ENCODE measurements around the gene MLLT6. TPM values are rescaled to one million over a fixed set of nuclear protein-coding genes. Genes with fewer than 3 reads are reported as not detected.
A peak's percentile ranks its signal among the peaks of the same experiment; 100 is the strongest.

Gene MLLT6
- polyA plus RNA-seq, 3 donors = 0.72 to 55.4 (median 0.82) TPM

GRCh38 chr17:38748892-38749222, 43.8 kb downstream of the MLLT6 start:
- H3K4me3 Mint-ChIP-seq = peak overlapping the region; percentile 86 to 98
- H3K27me3 Mint-ChIP-seq (ENCODE audit: low read depth in 3 of 3) = peaks cover 55 to 73% (median 59%) of the 10 kb centered on the region in 3 donors
- H3K4me2 ChIP-seq (replicated peaks; ENCODE audit: extremely low read depth, low read length, poor library complexity, severe bottlenecking) = peak overlapping the region; percentile 94
- H3K9me3 ChIP-seq (replicated peaks in 1 of 2; ENCODE audit: control insufficient read depth in 1 of 2, insufficient read depth in 1 of 2, low read length in 2 of 2) = no peaks in the 10 kb centered on the region
- H3K9ac ChIP-seq (ENCODE audit: insufficient read depth, low read length, poor library complexity, severe bottlenecking) = peak overlapping the region; percentile 56
- H3K36me3 ChIP-seq (replicated peaks in 1 of 2; ENCODE audit: control insufficient read depth in 1 of 2, insufficient read depth in 2 of 2, low read length in 2 of 2) = no peaks in the 10 kb centered on the region
- peaks cover 1% of the 10 kb centered on the region for H4K20me1 ChIP-seq (ENCODE audit: insufficient read depth, low read length)
- no peak overlapping the region for H3K27ac Mint-ChIP-seq
- H2AFZ ChIP-seq (ENCODE audit: insufficient read depth, low read depth, low read length, poor library complexity, severe bottlenecking) = peak overlapping the region; percentile 84
- H3K4me1 Mint-ChIP-seq = peaks cover 59% of the 10 kb centered on the region
- peaks cover 21 to 59% of the 10 kb centered on the region in 2 donors for H3K27me3 ChIP-seq (ENCODE audit: control insufficient read depth in 2 of 2, insufficient read depth in 2 of 2, low read length in 2 of 2)
- H3K4me1 ChIP-seq (ENCODE audit: control insufficient read depth in 1 of 2, insufficient read depth in 2 of 2, low read length in 2 of 2) = peaks cover 64 to 70% of the 10 kb centered on the region in 2 donors
- intact Hi-C loops (cut with micrococcal nuclease) = no loop called here
- no peak for DNase-seq
- peak overlapping the region; percentile 56 to 98 (median 63) for H3K4me3 ChIP-seq (replicated peaks in 1 of 3; ENCODE audit: low read depth in 2 of 3, low read length in 3 of 3)
- no peak for TF ChIP-seq CTCF (IDR thresholded peaks at IDR 0.05)
- no peak overlapping the region for H3K27ac ChIP-seq (ENCODE audit: low read depth in 1 of 2, low read length in 2 of 2)
- peaks cover 14% of the 10 kb centered on the region for H3K79me2 ChIP-seq (ENCODE audit: insufficient read depth, low read length)
- WGBS (ENCODE audit: insufficient coverage) = 3% methylated on average over 31 of the region's 32 CpGs
- H3K36me3 Mint-ChIP-seq = peaks cover 6 to 8% of the 10 kb centered on the region in 2 donors
- H3K9me3 Mint-ChIP-seq = peaks cover 0 to 21% (median 4%) of the 10 kb centered on the region in 7 donors

GRCh38 chr17:38749223-38750043, 44.4 kb downstream of the MLLT6 start:
- Histone ChIP-seq H3K27me3 (ENCODE audit: control insufficient read depth in 2 of 2, insufficient read depth in 2 of 2, low read length in 2 of 2) (peaks cover 21 to 59% of the 10 kb centered on the region in 2 donors), H3K36me3 (replicated peaks in 1 of 2; ENCODE audit: control insufficient read depth in 1 of 2, insufficient read depth in 2 of 2, low read length in 2 of 2) (peaks cover 2 to 3% of the 10 kb centered on the region in 2 donors), H3K4me3 (replicated peaks in 1 of 3; ENCODE audit: low read depth in 2 of 3, low read length in 3 of 3) (peak overlapping the region; percentile 56 to 98 (median 63)), H3K27ac (ENCODE audit: low read depth in 1 of 2, low read length in 2 of 2) (no peak overlapping the region), H4K20me1 (ENCODE audit: insufficient read depth, low read length) (peaks cover 7% of the 10 kb centered on the region), H3K79me2 (ENCODE audit: insufficient read depth, low read length) (peaks cover 20% of the 10 kb centered on the region), H3K9me3 (replicated peaks in 1 of 2; ENCODE audit: control insufficient read depth in 1 of 2, insufficient read depth in 1 of 2, low read length in 2 of 2) (no peaks in the 10 kb centered on the region), H2AFZ (ENCODE audit: insufficient read depth, low read depth, low read length, poor library complexity, severe bottlenecking) (peak overlapping the region; percentile 84), H3K4me1 (ENCODE audit: control insufficient read depth in 1 of 2, insufficient read depth in 2 of 2, low read length in 2 of 2) (peaks cover 65 to 75% of the 10 kb centered on the region in 2 donors), H3K9ac (ENCODE audit: insufficient read depth, low read length, poor library complexity, severe bottlenecking) (peak overlapping the region; percentile 56), H3K4me2 (replicated peaks; ENCODE audit: extremely low read depth, low read length, poor library complexity, severe bottlenecking) (peak overlapping the region; percentile 94)
- peaks cover 0 to 21% (median 4%) of the 10 kb centered on the region in 7 donors for H3K9me3 Mint-ChIP-seq
- peak overlapping the region in 3 of 7 donors; percentile 28 to 59 (median 43) for H3K27ac Mint-ChIP-seq
- TF ChIP-seq CTCF (IDR thresholded peaks at IDR 0.05) = no peak
- peaks cover 10 to 12% of the 10 kb centered on the region in 2 donors for H3K36me3 Mint-ChIP-seq
- H3K27me3 Mint-ChIP-seq (ENCODE audit: low read depth in 3 of 3) = peaks cover 50 to 67% (median 57%) of the 10 kb centered on the region in 3 donors
- intact Hi-C loops (cut with micrococcal nuclease) = loop anchor here (5.0 to 10.0 kb wide), 2 partner anchors 55 to 72 kb away; no protein-coding TSS in a partner anchor
- peak in 2 of 3 donors; percentile 34 to 50 for DNase-seq
- WGBS (ENCODE audit: insufficient coverage) = 0% methylated on average over 74 of the region's 79 CpGs
- H3K4me3 Mint-ChIP-seq = peak overlapping the region; percentile 86 to 98
- peaks cover 63% of the 10 kb centered on the region for H3K4me1 Mint-ChIP-seq
